Naive thymus-derived CD8-positive, alpha-beta T cell (primary cell): ENCODE measurements around the gene MLST8. TPM values are rescaled to one million over a fixed set of nuclear protein-coding genes. Genes with fewer than 3 reads are reported as not detected.

Source experiments
- ATAC-seq, 2 donors: fragments of 150-1000 bp; cut with Tn5 transposase in 1 of 2; sonication (Bioruptor Pico), chemical (Tn5 transposase) in 1 of 2; 1 replicate in 1 of 2; 2 replicates in 1 of 2; pipeline ENCODE4 v1.10.0; 2021; ENCODE audit warnings: mild to moderate bottlenecking in 2 of 2, moderate library complexity in 2 of 2
- POLR2A ChIA-PET: fragments of 350-600 bp; sonication (Branson Sonifier 250); formaldehyde crosslinking; loops from one replicate; lab custom pipeline; 2021; ENCODE audit warnings: antibody characterized with exemption; lab: Charles Lee
- DNase-seq, 10 donors: peaks; one replicate each; pipeline versions ENCODE4 v3.0.0 to v3.0.0-alpha.2; 2020 to 2022
- H3K27ac Mint-ChIP-seq, 10 donors: one replicate each; pipeline ENCODE4 v1.8.0; 2020 to 2022; ENCODE audit warnings: mild to moderate bottlenecking in 10 of 10, mixed read lengths in 10 of 10, moderate library complexity in 4 of 10, inconsistent platforms in 1 of 10
- H3K27me3 Mint-ChIP-seq, 5 donors: one replicate each; pipeline ENCODE4 v1.8.0; 2021 to 2022; ENCODE audit warnings: mixed read lengths in 5 of 5
- H3K36me3 Mint-ChIP-seq, 3 donors: one replicate each; pipeline ENCODE4 v1.8.0; 2020 to 2022; ENCODE audit warnings: mixed read lengths in 3 of 3, mild to moderate bottlenecking in 2 of 3, inconsistent platforms in 1 of 3
- H3K4me1 Mint-ChIP-seq, 4 donors: one replicate each; pipeline ENCODE4 v1.8.0; 2021 to 2022; ENCODE audit warnings: mixed read lengths in 4 of 4
- H3K4me3 Mint-ChIP-seq, 10 donors: one replicate each; pipeline ENCODE4 v1.8.0; 2020 to 2022; ENCODE audit warnings: mild to moderate bottlenecking in 10 of 10, mixed read lengths in 10 of 10, moderate library complexity in 6 of 10, inconsistent platforms in 1 of 10
- H3K9me3 Mint-ChIP-seq, 9 donors: one replicate each; pipeline ENCODE4 v1.8.0; 2020 to 2022; ENCODE audit warnings: mixed read lengths in 9 of 9, mild to moderate bottlenecking in 3 of 9, inconsistent platforms in 1 of 9, moderate library complexity in 1 of 9
- polyA plus RNA-seq, 3 donors: library from polyadenylated mRNA; unstranded; fragments of 300-500 nt; fragmentation: Illumina TruSeq; gene quantifications; one replicate each; pipeline ENCODE4 v1.2.3, GENCODE V29; 2021
- total RNA-seq, 8 experiments: library from RNA in 2 of 8; stranded (reverse) in 2 of 8; gene quantifications; one replicate each; pipeline ENCODE4 v1.2.3 and lab custom pipeline; 2021 to 2026

MLST8 gene
- total and polyA plus RNA-seq, 5 experiments from 2014 or later, result 29.9 to 53.2 (median 40.4) TPM

DNA sequence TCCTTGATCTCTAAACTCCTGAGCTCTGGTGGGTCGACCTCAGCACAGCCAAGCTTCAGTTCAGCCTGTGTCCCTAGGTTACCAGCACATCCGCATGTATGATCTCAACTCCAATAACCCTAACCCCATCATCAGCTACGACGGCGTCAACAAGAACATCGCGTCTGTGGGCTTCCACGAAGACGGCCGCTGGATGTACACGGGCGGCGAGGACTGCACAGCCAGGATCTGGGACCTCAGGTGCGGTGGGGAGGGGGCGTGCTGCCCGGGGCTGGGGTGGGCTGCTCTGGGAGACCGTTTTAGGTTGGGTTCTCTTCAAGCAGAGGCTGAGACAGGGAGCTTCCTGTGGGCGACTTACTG lies 1.1 kb downstream of the MLST8 start:
- Mint-ChIP-seq H3K36me3 (peaks cover 0 to 23% (median 8%) of the 10 kb centered on the region in 3 donors), H3K27ac (peak overlapping the region in 6 of 10 donors; percentile 62 to 90 (median 74)), H3K9me3 (no peaks in the 10 kb centered on the region), H3K4me3 (peak overlapping the region; percentile 66 to 88 (median 75)), H3K27me3 (no peaks in the 10 kb centered on the region), H3K4me1 (peaks cover 11 to 28% (median 25%) of the 10 kb centered on the region in 4 donors)
- no peak for ATAC-seq
- POLR2A ChIA-PET, result interaction anchor here (0.5 to 5.3 kb wide), 9 partner anchors 9 to 314 kb away, joined by 3 to 58 read pairs (median 8); partner anchors contain the start of genes AMDHD2, E4F1, ECI1 and PGP
- no peak for DNase-seq

DNA sequence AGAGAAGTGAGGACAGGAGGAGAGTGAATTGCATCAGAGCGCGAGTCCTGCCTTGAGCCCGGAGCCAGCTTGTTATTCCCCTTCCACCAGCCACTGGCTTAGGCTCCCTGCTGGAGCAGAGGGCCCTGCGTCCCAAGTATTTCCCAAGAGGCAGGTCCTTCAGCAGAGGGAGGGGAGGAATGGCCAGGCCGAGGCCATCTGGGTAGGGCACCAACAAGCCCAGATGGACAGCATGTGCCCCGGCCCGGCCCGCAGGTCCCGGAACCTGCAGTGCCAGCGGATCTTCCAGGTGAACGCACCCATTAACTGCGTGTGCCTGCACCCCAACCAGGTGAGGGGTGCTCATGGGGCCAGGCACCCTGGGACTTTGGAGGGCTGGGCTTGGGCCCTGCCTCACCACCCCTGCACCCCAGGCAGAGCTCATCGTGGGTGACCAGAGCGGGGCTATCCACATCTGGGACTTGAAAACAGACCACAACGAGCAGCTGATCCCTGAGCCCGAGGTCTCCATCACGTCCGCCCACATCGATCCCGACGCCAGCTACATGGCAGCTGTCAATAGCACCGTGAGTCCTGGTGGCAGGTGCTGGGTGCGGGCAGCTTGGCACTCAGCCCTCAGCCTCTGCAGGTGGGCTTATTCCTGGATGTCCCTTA lies 1.7 kb downstream of the MLST8 start:
- H3K4me3 Mint-ChIP-seq, result peak overlapping the region in 9 of 10 donors; percentile 24 to 88 (median 74)
- peaks cover 0 to 23% (median 8%) of the 10 kb centered on the region in 3 donors for H3K36me3 Mint-ChIP-seq
- H3K9me3 Mint-ChIP-seq, result no peaks in the 10 kb centered on the region
- no peak for ATAC-seq
- no peaks in the 10 kb centered on the region for H3K27me3 Mint-ChIP-seq
- no peak for DNase-seq
- POLR2A ChIA-PET, result interaction anchor here (0.5 to 5.3 kb wide), 10 partner anchors 8 to 314 kb away, joined by 3 to 58 read pairs (median 7); partner anchors contain the start of genes AMDHD2, E4F1, ECI1 and PGP
- peak overlapping the region in 4 of 10 donors; percentile 40 to 90 (median 71) for H3K27ac Mint-ChIP-seq
- H3K4me1 Mint-ChIP-seq, result peaks cover 11 to 28% (median 25%) of the 10 kb centered on the region in 4 donors

DNA sequence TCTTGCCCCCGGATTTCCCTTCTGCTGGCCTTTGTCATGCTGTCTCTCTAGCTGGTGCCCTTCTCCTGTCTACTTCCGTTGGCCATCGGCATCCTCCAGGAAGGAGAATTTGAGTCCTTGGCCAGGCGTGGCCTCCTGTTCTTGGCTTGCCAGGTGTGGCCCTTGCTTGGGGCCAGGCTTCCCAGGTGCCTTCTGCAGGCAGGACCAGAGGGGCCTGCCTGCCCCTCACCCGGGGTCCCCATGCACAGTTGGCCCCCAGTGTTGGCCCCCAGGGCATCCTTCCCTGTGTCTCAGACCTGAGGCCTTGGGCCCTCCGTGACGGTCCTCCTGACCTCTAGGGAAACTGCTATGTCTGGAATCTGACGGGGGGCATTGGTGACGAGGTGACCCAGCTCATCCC lies 2.6 kb downstream of the MLST8 start:
- DNase-seq (no peak), ATAC-seq (no peak)
- peak overlapping the region in 5 of 10 donors; percentile 14 to 86 (median 58) for H3K27ac Mint-ChIP-seq
- peaks cover 13 to 35% (median 31%) of the 10 kb centered on the region in 4 donors for H3K4me1 Mint-ChIP-seq
- no peaks in the 10 kb centered on the region for H3K9me3 Mint-ChIP-seq
- no peaks in the 10 kb centered on the region for H3K27me3 Mint-ChIP-seq
- peaks cover 0 to 23% (median 8%) of the 10 kb centered on the region in 3 donors for H3K36me3 Mint-ChIP-seq
- peak overlapping the region in 8 of 10 donors; percentile 7 to 70 (median 56) for H3K4me3 Mint-ChIP-seq
- POLR2A ChIA-PET, result interaction anchor here (1.4 kb wide), 1 partner anchor 15 kb away, joined by 4 read pairs; the partner anchor contains the start of gene E4F1

DNA sequence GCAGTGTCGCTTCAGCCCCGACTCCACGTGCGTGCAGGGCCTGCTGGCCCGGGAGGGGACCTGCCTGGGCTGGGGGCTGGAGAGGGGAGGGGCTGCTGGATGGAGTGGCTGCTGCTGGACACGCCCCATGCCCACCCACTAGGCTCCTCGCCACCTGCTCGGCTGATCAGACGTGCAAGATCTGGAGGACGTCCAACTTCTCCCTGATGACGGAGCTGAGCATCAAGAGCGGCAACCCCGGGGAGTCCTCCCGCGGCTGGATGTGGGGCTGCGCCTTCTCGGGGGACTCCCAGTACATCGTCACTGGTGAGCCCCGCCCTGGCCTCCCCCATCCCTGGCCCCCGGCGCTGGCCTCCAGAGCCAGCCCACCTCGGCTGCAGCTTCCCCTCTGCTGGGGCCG lies 3.1 kb downstream of the MLST8 start:
- Mint-ChIP-seq H3K27ac (no peak overlapping the region), H3K36me3 (peaks cover 0 to 23% (median 8%) of the 10 kb centered on the region in 3 donors), H3K27me3 (no peaks in the 10 kb centered on the region), H3K4me1 (peaks cover 14 to 40% (median 34%) of the 10 kb centered on the region in 4 donors), H3K4me3 (peak overlapping the region in 1 of 10 donors; percentile 24), H3K9me3 (no peaks in the 10 kb centered on the region)
- ATAC-seq, result no peak
- POLR2A ChIA-PET, result interaction anchor here (1.4 kb wide), 2 partner anchors 15 to 54 kb away, joined by 4 to 5 read pairs; partner anchors contain the start of gene E4F1
- DNase-seq, result no peak

DNA sequence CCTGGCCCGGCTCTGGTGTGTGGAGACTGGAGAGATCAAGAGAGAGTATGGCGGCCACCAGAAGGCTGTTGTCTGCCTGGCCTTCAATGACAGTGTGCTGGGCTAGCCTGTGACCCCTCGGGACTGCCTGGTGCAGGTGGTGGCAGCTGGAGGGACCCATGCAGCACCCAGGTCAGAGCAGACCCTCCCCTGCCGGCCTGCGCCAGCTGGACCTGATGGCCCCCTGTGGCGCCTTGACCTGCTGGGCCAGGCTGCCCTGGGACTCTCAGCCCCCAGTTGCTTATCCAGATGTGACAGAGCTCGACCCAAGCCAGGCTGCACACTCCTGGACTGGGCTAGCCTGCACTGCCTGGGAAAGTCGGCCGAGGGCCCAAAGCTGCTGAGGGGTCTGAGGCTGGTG lies 3.5 kb downstream of the MLST8 start:
- no peaks in the 10 kb centered on the region for H3K27me3 Mint-ChIP-seq
- H3K4me3 Mint-ChIP-seq, result peak overlapping the region in 1 of 10 donors; percentile 24
- H3K9me3 Mint-ChIP-seq, result no peaks in the 10 kb centered on the region
- H3K36me3 Mint-ChIP-seq, result peaks cover 0 to 23% (median 8%) of the 10 kb centered on the region in 3 donors
- peaks cover 15 to 42% (median 38%) of the 10 kb centered on the region in 4 donors for H3K4me1 Mint-ChIP-seq
- POLR2A ChIA-PET, result interaction anchor here (1.4 kb wide), 2 partner anchors 14 to 54 kb away, joined by 4 to 5 read pairs; partner anchors contain the start of gene E4F1
- DNase-seq, result no peak
- ATAC-seq, result no peak
- no peak overlapping the region for H3K27ac Mint-ChIP-seq

DNA sequence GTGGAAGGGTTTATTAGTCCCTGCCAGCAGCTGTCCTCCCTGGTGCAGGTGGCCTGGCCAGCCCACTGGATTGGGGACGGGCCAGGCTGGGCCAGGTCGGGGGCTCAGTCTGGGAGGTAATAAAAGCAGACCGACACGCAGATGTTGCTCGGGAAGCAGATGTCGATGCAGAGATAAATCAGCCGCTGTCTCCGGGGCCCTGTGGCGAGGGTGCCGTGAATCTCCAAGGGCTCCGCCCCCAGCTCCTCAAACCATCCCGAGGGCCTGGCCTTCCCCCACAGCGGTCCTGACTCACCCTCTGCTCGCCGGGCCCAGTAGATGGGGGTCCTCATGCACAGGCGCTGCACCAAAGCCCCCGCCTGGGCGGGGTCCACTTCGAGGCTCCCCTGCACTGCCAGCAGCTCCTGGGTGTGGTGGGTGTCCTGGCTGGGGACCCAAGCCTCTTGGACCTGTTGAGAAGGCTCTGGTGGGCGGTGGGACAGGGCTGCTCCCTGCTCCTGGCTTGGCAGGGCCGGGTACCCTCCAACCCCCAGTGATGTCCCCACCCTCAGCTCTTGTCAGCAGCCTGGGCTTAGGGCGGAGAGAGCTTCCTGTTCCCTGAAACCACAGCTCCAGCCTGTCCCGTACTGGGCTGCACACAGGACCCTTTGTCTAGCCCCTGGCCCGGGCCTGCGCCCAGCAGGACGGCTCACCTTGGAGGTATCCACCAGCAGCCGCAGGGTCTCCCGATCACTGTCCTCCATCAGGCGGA lies 4.2 kb downstream of the MLST8 start:
- DNase-seq, result no peak
- H3K27me3 Mint-ChIP-seq, result no peaks in the 10 kb centered on the region
- ATAC-seq, result no peak

DNA sequence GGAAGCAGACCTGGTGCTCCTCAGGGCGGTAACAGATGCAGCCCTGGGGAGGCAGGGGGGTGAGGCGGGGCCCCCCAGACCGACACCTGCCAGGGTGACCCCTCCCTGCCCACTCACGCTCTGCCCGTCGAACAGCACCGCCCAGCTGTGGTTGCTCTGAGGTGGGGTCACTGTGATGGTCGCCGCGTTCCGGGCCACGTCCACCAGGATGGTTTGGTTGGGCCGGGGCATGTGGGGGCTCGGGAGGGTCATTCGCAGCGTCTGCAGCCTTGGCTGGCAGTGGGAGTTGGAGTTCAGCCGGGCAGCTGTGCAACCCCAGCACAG lies 4.7 kb downstream of the MLST8 start:
- POLR2A ChIA-PET, result no interaction called here
- Mint-ChIP-seq H3K36me3 (peaks cover 0 to 23% (median 8%) of the 10 kb centered on the region in 3 donors), H3K27me3 (no peaks in the 10 kb centered on the region), H3K27ac (no peak overlapping the region), H3K4me3 (no peak overlapping the region), H3K9me3 (no peaks in the 10 kb centered on the region), H3K4me1 (peaks cover 10 to 38% (median 32%) of the 10 kb centered on the region in 4 donors)
- no peak for DNase-seq
- ATAC-seq, result no peak

More for the DNA sequence above, 4.2 kb downstream of the MLST8 start:
- Mint-ChIP-seq H3K4me3 (no peak overlapping the region), H3K9me3 (no peaks in the 10 kb centered on the region), H3K36me3 (peaks cover 0 to 23% (median 8%) of the 10 kb centered on the region in 3 donors), H3K27ac (no peak overlapping the region), H3K4me1 (peaks cover 13 to 41% (median 36%) of the 10 kb centered on the region in 4 donors)
- POLR2A ChIA-PET, result interaction anchor here (1.4 kb wide), 1 partner anchor 55 kb away, joined by 5 read pairs; no protein-coding TSS in a partner anchor

DNA sequence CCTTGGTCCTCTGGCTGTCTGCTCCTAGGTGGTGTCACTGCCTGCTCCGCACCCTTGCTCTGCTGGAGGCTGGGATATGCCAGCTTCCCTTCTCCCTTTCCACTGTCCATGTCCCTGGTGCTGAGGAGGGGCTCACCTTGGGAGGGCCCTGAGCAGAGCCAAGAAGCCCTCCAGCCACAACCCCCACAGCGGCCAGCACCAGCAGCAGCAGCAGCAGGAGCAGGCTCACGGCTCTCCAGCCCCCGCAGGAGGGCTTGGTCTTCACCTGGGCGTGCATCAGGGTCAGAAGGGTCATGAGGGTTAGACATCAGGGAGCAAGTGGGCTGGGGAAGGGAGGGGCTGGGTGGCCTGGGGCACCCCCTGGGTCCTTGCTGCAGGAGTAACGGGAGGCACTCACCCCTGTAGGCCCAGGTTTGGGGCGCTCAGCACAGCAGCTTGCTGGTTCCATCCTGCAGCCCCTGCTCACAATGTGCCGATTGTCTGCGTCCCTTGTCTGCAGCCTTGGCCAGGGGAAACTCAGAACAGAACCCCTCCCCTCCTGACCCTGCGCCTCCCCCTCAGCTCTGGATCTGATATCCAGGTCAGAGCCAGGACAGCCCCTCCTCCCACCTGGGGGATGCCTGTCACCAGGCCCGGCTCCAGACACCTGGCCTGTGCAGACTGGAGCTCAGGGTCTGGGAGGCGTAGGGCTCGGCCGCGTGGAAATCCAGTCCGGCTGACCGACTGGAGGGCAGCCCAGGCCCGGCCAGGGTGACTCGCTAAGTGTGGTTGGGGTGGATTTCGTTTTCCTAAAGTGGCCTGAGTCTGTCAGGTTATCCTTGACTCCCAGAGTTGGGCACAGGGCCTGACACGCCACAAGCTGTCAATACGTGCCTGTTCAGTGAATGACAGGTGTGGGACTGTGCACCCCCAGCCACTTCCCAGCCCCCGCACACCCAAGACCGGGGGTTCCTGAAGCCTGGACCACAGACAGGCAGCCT lies 5.4 kb downstream of the MLST8 start, which contains the start of gene BRICD5:
Gene BRICD5, minus strand, starts transcription at position 478 of the 980 bp plus-strand sequence. Its CDS starts 30 bp downstream, at position 448.
- peaks cover 0 to 23% (median 8%) of the 10 kb centered on the region in 3 donors for H3K36me3 Mint-ChIP-seq
- no peaks in the 10 kb centered on the region for H3K27me3 Mint-ChIP-seq
- peak within 1 kb of the TSS in 3 of 10 donors; percentile 20 to 60 (median 46) for H3K4me3 Mint-ChIP-seq
- ATAC-seq, result no peak
- DNase-seq, result no peak
- peaks cover 10 to 39% (median 33%) of the 10 kb centered on the region in 4 donors for H3K4me1 Mint-ChIP-seq
- POLR2A ChIA-PET, result interaction anchor here (0.7 kb wide), 1 partner anchor 10 kb away, joined by 3 read pairs; no protein-coding TSS in a partner anchor
- peak within 1 kb of the TSS in 3 of 10 donors; percentile 24 to 70 (median 54) for H3K27ac Mint-ChIP-seq
- no peaks in the 10 kb centered on the region for H3K9me3 Mint-ChIP-seq

DNA sequence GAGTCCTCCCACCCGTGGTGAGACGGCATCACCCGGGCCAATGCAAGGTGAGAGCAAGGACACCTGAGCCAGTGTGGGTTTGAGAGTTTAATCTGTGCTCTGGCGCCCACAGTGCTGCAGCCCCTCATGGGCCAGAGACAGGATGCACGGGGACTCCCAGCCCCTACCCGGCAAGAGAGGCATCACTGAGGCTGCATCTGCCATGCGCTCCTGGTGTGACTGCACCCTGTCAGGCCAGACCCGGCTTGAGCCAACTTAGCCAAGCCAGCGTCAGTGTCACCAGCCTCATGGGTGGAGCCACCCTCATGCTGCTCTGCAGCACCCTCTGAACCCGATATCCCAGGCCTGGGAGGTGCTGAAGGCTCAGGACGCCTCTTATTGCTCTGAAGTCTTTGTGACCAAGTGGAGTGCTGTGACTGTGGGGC lies 6.7 kb downstream of the MLST8 start:
- ATAC-seq, result no peak
- H3K36me3 Mint-ChIP-seq, result peaks cover 0 to 21% (median 8%) of the 10 kb centered on the region in 3 donors
- H3K9me3 Mint-ChIP-seq, result no peaks in the 10 kb centered on the region
- H3K4me3 Mint-ChIP-seq, result peak overlapping the region in 6 of 10 donors; percentile 20 to 60 (median 46)
- H3K27me3 Mint-ChIP-seq, result no peaks in the 10 kb centered on the region
- H3K27ac Mint-ChIP-seq, result peak overlapping the region in 1 of 10 donors; percentile 70
- peaks cover 8 to 32% (median 25%) of the 10 kb centered on the region in 4 donors for H3K4me1 Mint-ChIP-seq
- DNase-seq, result no peak
- POLR2A ChIA-PET, result no interaction called here

DNA sequence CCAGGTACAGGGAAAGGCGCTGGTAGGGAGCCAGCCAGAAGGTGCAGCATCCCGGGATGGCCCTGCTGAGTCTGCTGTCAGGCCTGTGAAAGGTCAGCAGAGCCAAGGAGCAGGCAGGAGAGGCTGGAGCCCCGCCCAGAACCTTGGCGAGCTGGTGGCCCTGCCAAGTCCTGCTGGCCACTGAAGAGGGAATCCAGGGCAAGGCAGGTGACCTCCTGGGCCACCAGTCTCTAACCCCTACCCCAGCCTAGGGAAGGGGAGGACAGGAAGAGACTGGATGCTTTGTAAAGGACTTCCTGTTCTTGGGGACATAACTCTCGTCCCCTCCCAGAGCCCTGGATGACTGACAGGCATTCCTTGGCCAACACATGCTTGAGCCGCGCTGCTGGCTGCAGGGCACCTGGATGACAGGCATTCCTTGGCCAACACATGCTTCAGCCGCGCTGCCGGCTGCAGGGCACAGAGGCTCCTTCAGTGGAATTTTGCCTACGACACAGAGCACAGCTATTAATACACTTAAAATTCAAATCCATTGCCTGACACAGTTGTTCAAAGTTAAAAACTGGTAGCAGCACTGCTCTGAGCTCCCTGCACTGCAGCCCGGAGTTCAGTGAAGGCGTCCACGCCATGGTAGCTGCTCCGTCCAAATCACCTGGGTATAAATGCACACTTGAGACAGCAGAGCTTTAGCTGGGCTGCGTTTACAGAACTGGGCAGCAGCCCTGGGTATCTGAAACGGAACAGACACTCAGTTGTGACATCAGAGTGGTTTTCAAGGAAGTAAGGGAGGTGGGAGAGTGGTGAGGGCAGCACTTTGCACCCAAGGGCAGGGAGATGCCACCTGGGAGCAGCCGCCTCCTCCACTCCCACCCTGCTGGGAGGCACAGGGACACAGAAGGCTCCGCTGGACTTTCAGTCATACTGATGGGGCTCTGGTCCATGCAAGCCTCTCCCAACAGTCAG lies 7.4 kb downstream of the MLST8 start:
- no peak for DNase-seq
- Mint-ChIP-seq H3K4me1 (peaks cover 8 to 25% (median 18%) of the 10 kb centered on the region in 4 donors), H3K4me3 (peak overlapping the region; percentile 59 to 85 (median 72)), H3K9me3 (no peaks in the 10 kb centered on the region), H3K36me3 (peaks cover 0 to 18% (median 5%) of the 10 kb centered on the region in 3 donors), H3K27me3 (no peaks in the 10 kb centered on the region), H3K27ac (peak overlapping the region in 6 of 10 donors; percentile 29 to 72 (median 44))
- no peak for ATAC-seq
- POLR2A ChIA-PET, result interaction anchor here (0.9 kb wide), 1 partner anchor 430 kb away, joined by 3 read pairs; the partner anchor contains the start of genes NUBP2 and SPSB3
